Measurements from ENCODE around the gene LEUTX. TPM values are rescaled to one million over a fixed set of nuclear protein-coding genes. Genes with fewer than 3 reads are reported as not detected.

Gene LEUTX
- total RNA-seq, 1 donor from 2014 or later = not detected

DNA sequence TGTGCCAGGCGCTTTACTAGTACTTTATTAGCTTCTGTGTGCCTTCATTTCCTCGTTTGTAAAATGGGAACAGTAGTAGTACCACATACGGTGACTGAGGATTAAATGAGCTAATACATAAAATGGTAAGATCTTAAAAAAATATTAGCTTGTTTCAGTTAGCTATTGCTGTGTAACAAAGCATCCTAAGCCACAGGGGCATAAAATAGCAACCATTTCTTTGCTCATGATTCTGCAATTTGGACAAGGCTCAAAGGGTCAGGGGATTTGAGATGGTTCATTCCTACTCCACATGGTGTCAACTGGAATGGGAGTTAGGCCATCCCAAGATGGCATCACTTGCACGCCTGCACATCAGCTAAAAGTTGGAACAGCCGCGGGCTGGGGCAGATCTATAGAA is 42.0 kb downstream of the LEUTX start:
- no peak for DNase-seq (ENCODE audit: low spot score)

DNA sequence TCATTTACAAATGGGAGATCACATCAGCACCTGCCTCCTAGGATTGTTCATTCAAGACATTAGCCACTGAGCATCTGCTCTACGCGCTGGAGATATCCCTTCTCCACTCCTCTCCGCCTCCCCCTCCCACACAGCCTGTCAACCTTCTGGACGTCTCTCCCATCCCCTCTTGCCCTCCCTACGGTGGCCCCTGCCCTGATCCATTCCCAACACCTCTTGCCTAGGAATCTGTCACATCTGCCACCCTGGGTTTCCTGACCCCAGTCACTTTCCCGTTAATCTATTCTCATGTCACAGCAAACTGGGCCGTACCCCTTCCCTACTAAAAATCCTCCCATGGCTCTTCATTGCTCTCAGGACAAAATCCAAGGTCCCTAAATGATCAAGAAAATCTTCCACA is 45.0 kb downstream of the LEUTX start:
- no peak for DNase-seq (ENCODE audit: low spot score)
- no peak for ATAC-seq

More for the DNA sequence above, 42.0 kb downstream of the LEUTX start:
- no peak for ATAC-seq

DNA sequence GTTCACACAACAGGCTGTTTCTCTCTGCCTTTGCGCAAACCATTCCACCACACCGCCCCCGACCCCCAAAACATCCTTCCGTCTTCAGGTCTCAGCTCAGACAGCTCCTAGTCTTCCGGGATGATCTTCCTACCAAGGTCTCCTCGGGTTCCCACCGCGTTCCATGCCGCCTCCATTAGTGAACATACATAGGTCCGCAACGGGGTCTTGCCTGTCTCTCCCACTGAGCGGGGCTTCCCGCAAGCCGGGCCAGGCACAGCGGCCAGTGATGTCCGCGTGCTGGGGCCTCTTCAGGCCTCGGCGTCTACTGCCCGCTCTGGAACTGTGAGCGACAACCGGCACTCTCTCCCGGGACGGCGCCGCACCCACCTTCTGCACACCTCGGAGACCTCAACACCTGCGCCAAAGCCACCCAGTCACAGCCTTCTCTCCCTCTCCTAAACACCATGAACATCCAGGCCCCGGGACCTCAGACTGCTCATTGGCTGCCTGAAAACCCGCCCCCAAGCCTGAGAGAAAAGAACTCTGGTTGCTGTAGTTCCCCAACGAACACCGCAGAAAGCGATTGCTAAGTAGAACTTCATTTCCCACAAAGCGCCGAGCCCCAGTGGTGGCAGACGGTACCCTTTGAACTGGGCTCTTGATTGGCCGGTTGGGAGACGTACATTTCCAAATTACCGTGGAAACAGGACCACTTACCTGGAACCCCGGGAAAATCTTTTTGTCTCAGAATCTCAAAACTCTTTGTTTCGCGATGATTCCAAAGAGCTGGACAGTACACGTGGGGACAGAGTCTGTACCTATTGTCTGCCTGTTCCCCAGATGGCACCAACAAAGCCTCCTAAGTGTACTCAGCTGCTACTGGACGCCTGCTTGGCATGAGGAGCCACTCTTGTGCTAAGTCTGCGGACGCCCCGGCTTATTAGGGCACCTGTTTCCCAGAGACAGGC is 45.8 kb downstream of the LEUTX start:
- peak; percentile 90 for DNase-seq (ENCODE audit: low spot score)
- ATAC-seq = peak; percentile 97

DNA sequence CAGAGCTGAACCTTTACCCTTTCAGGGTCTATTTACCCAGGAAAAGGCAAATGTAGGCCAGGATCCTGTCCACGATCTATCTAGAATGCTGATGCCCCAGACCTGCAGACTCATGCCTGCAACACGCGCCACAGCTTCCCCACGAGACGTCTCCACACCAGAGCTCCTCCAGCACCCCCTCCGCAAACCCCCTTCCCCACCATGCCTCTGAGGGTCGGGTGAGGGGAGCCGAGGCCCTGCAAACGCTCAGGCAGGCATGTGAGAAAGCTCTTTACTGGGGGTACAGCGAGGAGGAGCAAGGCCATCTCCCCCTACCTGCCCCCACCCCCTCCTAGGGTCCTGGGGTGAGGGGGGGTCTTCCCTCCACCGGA is 46.4 kb downstream of the LEUTX start:
- ATAC-seq (no peak), DNase-seq (ENCODE audit: low spot score) (no peak)

DNA sequence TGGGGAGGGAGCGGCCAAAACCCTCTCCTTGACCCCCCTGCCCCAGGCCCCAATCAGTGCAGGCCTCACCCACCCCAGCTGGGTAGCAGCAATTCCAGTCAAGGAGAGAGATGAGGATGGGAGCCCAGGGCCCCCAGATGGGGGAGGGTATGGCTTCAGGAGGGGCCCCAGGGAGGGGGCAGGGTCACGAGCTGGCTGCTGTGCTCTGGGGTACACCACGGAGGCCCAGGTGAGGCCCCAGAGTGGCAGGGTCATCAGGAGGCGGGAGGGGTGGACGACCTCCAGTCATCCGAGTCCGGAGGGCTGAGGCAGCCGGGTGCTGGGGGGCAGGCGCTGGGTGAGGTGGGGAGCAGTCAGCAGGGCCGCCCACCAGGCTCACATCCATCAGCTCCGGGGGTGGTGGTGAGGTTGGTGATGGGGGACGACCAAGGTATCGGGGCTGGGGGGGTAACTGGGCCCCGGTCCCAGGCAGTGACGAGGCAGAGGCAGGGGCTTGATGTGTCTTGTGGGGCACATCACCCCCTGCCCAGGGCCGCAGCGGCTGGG is 47.0 kb downstream of the LEUTX start:
- no peak for ATAC-seq

DNA sequence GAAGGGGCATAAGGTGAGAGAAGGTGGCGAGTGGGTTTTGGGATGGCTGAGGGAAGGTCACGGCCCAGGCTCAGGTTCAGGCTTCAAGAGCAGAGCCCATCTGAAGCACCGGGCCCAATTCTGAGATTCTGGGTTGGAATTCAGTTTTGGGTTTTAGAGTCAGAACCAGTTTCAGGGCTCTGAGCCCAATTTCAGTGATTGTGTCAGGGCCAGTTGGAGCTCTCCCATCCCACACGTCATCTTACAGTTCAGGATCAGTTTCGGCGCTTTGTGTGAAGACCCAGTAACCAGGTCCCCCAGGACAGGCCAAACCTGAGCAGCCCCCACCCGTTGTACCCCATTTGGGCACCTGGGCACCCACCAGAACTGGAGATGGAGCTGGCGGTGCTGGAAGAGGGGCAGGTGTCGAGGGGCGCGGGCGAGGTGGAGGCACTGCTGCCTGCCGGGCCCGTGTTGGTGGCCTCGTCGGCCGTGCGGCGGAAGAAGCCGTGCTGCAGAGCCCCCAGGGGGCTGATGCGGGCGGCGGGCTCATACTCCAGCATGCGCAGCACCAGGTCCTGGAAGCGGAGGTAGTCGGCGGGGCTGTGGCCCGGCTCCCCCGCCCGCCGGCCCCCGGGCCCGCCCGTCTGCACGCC is 47.8 kb downstream of the LEUTX start:
- ATAC-seq = no peak
- DNase-seq (ENCODE audit: low spot score) = no peak

More for the DNA sequence above, 47.0 kb downstream of the LEUTX start:
- no peak for DNase-seq (ENCODE audit: low spot score)

DNA sequence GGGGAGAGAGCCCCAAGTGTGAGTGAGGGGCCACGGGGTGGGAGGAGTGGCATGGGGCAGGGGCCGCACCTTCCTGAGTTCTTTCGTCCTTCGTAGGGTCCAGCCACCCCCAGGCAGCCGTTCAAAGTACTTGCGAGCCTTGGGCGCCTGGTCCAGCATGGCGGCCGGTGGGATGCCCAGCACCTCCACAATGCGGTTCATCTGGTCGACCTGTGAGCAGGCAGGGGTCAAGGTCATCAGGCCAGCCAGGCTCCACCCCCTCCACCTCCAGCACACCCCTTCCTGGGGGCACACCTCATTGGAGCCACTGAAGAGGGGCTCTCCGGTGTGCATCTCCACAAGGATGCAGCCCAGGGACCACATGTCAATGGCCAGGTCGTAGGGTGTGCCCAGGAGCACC is 48.6 kb downstream of the LEUTX start:
- DNase-seq (ENCODE audit: low spot score) (no peak), ATAC-seq (no peak)

DNA sequence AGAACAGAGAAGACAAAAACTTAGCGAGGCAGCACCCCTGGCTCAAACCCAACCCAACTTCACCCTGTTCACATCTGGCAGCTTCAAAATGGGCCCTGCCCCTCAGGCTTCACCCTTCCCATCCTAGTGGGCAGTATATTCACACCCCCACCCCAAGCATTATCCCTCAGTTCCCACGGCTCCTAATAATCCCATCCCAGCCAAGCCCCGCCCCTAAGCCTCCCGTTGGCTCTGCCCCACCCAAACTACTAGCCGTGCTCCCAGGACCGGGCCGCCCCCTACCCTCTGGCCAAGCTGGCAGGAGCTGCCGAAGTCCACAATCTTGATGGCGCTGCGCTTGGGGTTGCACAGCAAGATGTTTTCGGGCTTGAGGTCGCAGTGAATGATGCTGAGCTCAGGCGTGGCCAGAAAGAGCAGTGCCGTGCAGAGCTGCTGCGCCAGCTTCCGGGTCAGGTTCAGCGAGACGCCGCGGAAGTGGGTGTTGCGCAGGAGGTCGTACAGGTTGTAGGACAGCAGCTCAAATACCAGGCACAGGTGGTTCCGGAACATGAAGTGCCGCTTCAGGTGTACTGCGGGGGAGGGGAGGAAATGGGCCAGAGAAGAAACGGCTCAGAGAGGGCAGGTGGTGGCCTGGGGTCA is 49.5 kb downstream of the LEUTX start:
- no peak for DNase-seq (ENCODE audit: low spot score)
- no peak for ATAC-seq

DNA sequence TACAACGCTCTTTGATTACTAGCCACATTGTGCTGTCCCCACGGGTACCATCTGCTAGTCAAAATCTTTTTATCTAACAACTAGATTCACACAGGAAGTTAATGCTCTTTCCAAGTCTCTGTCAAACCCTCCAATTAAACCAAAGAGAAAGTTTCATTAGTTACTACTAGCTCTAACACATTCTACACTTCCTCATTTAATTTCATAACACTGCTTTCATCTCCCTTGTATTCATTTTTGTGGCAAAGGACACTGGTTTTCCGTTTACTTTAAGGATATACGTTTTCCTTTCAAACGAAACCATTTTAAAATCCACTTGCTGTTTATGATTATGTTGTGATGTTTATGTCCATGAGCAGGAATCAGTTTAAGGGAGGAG is 50.0 kb downstream of the LEUTX start:
- ATAC-seq (no peak), DNase-seq (ENCODE audit: low spot score) (no peak)

DNA sequence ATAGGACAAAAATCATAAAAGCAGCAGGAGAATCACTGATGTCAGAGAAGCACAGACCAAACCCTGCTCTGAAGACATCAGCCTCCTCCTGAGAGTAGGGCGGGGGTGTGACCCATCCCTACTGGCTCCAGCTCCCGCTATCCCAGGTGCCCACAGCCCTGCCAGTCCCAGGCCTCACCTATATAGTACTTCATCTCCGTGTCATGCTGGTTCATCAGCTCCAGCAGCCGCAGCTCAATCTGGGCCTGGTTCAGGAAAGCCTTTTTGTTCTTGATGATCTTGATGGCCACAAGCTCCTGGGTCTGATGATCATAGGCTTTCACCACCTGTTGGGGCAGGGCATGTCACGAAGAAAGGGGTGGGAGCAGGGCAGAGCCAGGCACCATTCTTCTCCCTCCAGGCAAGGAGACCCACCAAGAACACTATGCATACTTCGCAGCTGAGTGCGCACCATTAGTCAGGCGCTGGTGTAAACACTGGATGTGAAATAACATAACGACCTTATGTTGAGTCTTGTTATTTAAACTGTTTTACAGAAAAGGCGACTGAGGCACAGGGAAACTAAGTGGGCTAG is 51.1 kb downstream of the LEUTX start:
- DNase-seq (ENCODE audit: low spot score) (no peak), ATAC-seq (no peak)

DNA sequence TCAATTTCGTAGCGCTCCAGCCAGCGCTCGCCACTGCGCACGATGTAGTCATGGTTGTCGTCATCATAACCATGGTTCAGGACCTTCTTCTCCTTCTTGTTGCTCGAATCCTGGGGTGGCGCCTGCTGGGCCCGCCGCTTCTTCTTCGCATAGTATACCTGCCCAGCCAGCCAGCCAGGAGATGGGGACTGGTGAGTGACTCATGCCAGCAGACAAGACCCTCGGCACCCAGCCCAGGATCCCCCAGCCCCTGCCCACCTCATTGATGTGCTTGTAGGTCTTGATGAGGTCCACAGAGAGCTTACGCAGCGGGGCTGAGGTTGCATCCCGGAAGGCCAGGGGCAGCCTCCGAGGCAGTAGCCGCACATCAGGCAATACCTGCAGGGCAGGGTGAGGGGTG is 51.8 kb downstream of the LEUTX start:
- ATAC-seq (no peak), DNase-seq (ENCODE audit: low spot score) (no peak)

DNA sequence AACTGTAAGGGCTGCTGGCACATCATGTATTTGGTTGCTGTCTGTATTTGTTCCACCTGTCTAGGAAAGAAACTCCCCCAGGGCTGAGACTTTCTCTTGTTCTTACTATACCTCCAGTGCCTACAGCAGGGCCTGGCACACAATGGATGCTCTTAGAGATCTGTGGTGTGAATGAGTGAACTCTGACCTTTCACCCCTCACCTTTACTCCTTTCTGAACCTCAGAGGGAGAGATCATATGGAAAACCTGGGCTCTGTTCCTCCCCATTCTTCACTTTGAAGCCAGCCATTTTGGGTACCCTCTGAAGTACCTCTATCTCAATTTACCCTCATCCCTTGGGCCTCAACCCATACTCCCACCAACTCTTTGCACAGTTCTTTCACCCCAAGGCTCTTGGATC is 52.2 kb downstream of the LEUTX start:
- DNase-seq (ENCODE audit: low spot score) = no peak
- ATAC-seq = no peak

DNA sequence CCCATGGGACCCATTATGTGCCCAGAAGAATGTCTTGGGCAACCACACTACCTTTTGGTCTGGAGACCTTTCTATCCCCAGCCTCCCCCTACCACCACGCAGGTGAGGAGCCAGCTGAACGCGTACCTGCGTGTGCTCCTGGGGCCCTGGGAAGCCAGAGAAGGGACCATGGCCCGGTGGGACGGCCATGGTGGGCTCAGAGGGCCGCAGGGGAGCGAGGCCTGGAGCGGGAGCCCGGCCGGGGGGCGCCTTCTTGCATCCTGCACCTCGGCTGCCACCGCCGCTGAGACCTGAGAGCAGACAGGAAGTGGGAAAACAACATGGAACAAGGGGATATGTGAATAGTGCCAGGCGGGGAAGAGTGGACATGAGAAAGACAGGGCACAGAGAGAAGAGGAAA is 53.0 kb downstream of the LEUTX start:
- no peak for DNase-seq (ENCODE audit: low spot score)
- ATAC-seq = no peak

DNA sequence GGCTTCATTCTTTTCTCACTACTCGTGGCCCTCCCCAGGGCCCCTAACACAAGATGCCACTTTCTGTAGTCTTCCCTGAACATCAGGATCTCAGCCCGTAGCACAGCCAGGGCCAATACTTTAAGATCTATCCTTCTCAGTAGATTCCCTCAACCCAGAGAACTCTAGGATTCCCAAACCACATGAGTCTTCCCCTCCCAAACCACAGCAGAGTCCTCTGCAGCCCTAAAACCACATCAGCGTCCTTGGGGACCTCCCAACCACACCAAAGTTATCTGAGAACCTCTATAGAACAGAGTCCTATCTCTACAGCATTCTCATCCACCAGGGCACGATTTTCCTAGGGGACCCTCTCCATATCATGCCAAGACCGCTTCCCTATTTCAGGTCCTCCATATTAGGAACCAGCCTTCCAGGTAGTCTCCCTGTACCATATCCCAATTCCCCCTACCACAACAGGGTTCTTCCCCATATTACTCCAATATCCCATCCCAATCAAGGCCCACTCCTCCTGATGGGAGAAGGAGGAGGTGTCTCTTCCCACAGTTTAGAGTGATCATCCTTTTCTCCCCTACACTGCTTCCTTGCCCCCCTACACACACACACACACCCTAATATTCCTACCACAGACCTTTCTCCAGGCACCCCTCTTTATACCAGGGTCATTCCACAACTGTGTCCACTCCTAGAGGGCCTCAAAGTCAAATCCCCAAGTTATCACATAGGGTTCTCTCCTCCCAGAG is 53.9 kb downstream of the LEUTX start:
- no peak for ATAC-seq

DNA sequence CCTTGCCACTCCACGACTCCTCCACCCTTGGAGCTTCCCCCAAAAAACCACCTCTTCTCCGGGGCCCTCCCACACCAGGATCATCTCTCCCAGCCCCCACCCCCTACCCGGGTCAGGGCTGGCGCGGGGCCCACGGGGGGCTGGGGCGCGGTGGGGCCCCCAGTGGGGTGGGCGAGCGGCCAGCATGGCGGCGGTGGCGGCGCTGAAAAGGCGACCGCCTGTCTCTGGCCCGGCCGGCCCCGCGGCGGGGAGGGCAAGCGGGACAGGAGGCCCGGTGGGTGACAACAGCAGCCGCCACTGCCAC is 54.5 kb downstream of the LEUTX start:
- DNase-seq (ENCODE audit: low spot score) (no peak), ATAC-seq (no peak)

More for the DNA sequence above, 53.9 kb downstream of the LEUTX start:
- no peak for DNase-seq (ENCODE audit: low spot score)

DNA sequence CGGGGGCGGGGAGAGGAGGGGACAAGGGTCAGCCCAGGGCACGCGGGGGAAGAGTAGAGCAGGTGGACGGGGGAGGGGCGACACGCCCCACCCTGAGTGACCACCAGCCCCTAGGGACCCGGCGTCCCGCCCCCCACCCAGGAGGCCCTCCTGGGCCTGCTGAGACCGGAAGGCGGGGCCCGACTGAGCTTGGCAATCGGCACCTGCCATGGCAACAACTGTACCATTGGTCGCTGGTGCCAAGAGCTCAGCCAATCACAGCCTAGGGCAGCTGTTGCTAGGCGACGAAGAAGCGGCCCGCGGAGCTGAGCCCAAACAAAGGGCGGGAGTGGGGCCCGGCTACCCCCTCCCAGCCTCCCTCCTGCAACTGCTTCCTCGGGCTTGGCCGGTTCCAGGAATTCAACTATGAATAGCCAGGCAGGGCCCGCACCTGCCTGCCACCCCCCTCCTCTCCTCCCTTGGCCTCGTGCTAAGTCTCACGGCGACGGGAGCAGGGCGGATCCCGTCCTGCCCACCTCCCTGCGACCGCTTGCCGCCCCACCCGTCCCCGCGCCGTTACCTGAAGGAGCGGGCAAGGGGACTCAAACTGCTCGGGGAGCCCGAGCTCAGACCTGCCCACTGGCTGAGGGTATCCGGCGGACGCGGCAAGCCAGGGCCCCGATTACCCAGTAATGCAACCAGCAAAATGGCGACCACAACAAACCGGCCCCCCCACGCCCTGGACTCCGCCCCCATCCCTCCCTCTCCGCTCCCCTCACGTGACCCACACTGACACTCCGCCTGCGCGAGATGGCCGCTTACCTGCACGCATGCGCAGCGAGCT is 55.0 kb downstream of the LEUTX start, which contains the start of gene DYRK1B:
DYRK1B (minus strand) TSS at position 699 of the 823 bp plus-strand sequence. CDS start 2,295 bp downstream, outside the sequence.
- ATAC-seq = peak; percentile 91
- DNase-seq (ENCODE audit: low spot score) = peak; percentile 97

DNA sequence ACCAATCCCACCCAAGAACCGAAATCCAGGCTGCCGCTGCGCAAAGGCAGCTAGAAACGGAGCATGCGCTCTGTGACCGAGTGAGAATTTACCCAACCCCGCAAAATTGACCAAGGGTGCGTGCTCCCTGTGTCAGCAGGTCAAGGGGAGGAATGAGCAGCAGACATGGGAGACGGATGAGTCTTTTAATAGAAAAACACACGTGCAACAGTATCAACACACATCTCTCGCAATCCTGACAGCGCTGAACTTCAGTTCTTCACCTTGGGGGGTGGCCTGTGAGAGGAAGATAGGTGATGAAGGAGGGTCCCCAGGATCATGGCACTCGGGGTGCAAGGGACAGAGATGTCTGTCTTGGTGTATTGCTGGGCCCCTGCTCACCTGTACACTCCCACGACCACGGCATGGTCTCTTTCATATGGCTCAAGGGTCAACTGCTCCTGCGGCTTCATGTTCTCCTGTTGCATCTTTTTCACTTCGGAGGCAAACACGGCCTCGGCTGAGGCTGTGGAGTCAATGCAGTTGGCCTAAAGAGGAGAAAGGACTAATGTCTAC is 55.7 kb downstream of the LEUTX start:
- ATAC-seq (no peak), DNase-seq (ENCODE audit: low spot score) (no peak)

All from left lobe of liver (tissue), 2 donors.